Measurements from ENCODE around the gene TMEM247.

The TMEM247 gene

DNA sequence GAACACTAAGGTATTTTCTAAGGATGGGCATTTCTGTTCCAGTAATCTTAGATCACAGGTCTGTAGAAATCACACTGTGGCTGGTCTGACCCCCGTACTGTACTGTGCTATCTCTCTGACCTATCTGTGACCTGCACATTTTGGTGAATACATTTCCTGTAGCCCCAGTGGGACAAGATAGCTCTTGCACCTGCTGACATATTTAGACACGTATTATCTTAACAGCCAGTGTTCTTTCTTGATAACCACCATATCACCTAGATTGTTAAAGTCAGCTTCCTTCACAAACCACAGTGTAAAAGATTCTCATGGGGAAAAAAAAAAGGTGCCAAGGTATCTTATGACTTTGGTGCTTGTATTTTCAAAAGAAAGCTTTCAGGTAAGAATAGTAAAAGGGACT lies 39.8 kb upstream of the TMEM247 start:
- Histone ChIP-seq H2AFZ (ENCODE audit: low read depth, low read length) (no peak overlapping the region), H3K9ac (ENCODE audit: low read depth, low read length) (no peak overlapping the region), H3K27me3 (ENCODE audit: insufficient read depth, low read length, poor library complexity) (no peaks in the 10 kb centered on the region), H3K4me1 (ENCODE audit: insufficient read depth, low read length) (peaks cover 25% of the 10 kb centered on the region), H3K9me3 (ENCODE audit: insufficient read depth, low read length, severe bottlenecking) (no peaks in the 10 kb centered on the region), H3K4me2 (ENCODE audit: insufficient read depth, low read length) (no peak overlapping the region; the same call in 1 of the 2 replicates), H3K36me3 (ENCODE audit: insufficient read depth, low read length) (no peaks in the 10 kb centered on the region), H3K79me2 (ENCODE audit: insufficient read depth, low read length) (no peaks in the 10 kb centered on the region), H4K20me1 (ENCODE audit: insufficient read depth, low read length) (no peaks in the 10 kb centered on the region), H3K27ac (ENCODE audit: low read length) (no peak overlapping the region), H3K4me3 (ENCODE audit: low read depth in 1 of 2, low read length in 2 of 2) (no peak overlapping the region)
- ATAC-seq (ENCODE audit: insufficient read depth, low read depth) (peak; percentile 92), DNase-seq (peak; percentile 49)
- TF ChIP-seq EZH2 (IDR thresholded peaks at IDR 0.05; ENCODE audit: borderline replicate concordance, low read depth, low read length, severe bottlenecking) (no peak), CTCF (IDR thresholded peaks at IDR 0.05; ENCODE audit: borderline replicate concordance, extremely low read depth, low read length, poor library complexity, severe bottlenecking) (no peak)

DNA sequence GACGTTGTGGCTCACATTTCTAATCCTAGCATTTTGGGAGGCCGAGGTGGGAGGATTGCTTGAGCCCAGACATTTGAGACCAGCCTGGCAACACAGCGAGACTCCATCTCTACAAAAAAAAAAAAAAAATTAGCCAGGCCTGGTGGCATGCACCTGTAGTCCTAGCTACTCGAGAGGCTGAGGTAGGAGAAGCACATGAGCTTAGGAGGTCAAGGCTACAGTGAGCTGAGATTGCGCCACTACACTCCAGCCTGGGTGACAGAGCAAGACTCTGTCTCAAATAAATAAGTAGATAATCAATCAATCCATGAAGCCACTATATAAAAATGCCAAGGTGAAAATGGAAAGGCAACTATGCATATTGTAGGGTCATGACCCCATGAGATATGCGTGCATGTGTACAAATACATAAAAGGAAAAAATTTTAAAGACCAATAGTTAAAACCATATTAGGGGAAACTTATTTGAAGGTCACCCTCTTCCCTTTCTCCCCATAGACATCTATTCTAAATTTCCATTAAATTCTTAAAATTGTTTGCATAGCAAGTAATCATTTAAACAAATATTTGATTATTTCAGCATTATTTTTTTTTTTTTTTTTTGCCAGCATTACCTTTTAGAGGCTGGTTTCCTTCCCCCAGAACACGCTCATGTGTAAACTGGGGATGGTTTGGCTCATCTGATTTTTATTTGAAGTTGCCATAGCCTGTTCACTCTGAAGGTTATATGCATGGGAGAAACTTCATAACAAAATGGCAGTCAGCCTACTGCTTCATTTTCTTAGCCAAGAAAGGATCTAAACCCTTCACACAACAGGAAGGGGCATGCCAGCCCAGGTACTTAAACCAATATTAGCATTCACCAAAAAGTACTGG lies 37.3 kb upstream of the TMEM247 start:
- Histone ChIP-seq H3K4me1 (ENCODE audit: insufficient read depth, low read length) (peaks cover 25% of the 10 kb centered on the region), H3K9me3 (ENCODE audit: insufficient read depth, low read length, severe bottlenecking) (peaks cover 3% of the 10 kb centered on the region), H3K36me3 (ENCODE audit: insufficient read depth, low read length) (no peaks in the 10 kb centered on the region), H3K9ac (ENCODE audit: low read depth, low read length) (no peak overlapping the region), H3K79me2 (ENCODE audit: insufficient read depth, low read length) (no peaks in the 10 kb centered on the region), H2AFZ (ENCODE audit: low read depth, low read length) (no peak overlapping the region), H3K27me3 (ENCODE audit: insufficient read depth, low read length, poor library complexity) (no peaks in the 10 kb centered on the region), H4K20me1 (ENCODE audit: insufficient read depth, low read length) (no peaks in the 10 kb centered on the region), H3K4me3 (ENCODE audit: low read depth in 1 of 2, low read length in 2 of 2) (no peak overlapping the region), H3K27ac (ENCODE audit: low read length) (no peak overlapping the region), H3K4me2 (ENCODE audit: insufficient read depth, low read length) (no peak overlapping the region)
- no peak for ATAC-seq (ENCODE audit: insufficient read depth, low read depth)
- DNase-seq = no peak
- TF ChIP-seq EZH2 (IDR thresholded peaks at IDR 0.05; ENCODE audit: borderline replicate concordance, low read depth, low read length, severe bottlenecking) = no peak
- TF ChIP-seq CTCF (IDR thresholded peaks at IDR 0.05; ENCODE audit: borderline replicate concordance, extremely low read depth, low read length, poor library complexity, severe bottlenecking) = no peak

DNA sequence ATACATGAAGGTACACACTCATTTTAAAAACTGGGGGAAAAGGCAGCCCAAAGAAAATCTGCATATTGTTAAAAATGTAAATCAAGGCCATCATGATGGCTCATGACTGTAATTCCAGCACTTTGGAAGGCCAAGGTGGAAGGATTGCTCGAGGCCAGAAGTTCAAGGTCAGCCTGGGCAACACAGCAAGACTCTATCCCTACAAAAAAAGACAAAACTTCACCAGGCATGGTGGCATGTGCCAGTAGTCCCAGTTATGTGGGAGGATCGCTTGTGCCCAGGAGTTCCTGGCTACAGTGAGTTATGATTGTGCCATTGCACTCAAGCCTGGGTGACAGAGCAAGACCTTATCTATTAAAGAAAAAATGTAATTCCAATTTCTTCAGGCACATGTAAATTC lies 34.6 kb upstream of the TMEM247 start:
- H3K4me1 ChIP-seq (ENCODE audit: insufficient read depth, low read length) = peaks cover 10% of the 10 kb centered on the region
- H3K4me2 ChIP-seq (ENCODE audit: insufficient read depth, low read length) = no peak overlapping the region
- no peak overlapping the region for H2AFZ ChIP-seq (ENCODE audit: low read depth, low read length)
- no peak overlapping the region for H3K9ac ChIP-seq (ENCODE audit: low read depth, low read length)
- H3K27ac ChIP-seq (ENCODE audit: low read length) = no peak overlapping the region
- H3K79me2 ChIP-seq (ENCODE audit: insufficient read depth, low read length) = no peaks in the 10 kb centered on the region
- no peak for DNase-seq
- peaks cover 3% of the 10 kb centered on the region for H3K9me3 ChIP-seq (ENCODE audit: insufficient read depth, low read length, severe bottlenecking)
- H3K36me3 ChIP-seq (ENCODE audit: insufficient read depth, low read length) = no peaks in the 10 kb centered on the region
- no peaks in the 10 kb centered on the region for H4K20me1 ChIP-seq (ENCODE audit: insufficient read depth, low read length)
- H3K27me3 ChIP-seq (ENCODE audit: insufficient read depth, low read length, poor library complexity) = no peaks in the 10 kb centered on the region
- TF ChIP-seq EZH2 (IDR thresholded peaks at IDR 0.05; ENCODE audit: borderline replicate concordance, low read depth, low read length, severe bottlenecking) (no peak), CTCF (IDR thresholded peaks at IDR 0.05; ENCODE audit: borderline replicate concordance, extremely low read depth, low read length, poor library complexity, severe bottlenecking) (no peak)
- H3K4me3 ChIP-seq (ENCODE audit: low read depth in 1 of 2, low read length in 2 of 2) = no peak overlapping the region
- no peak for ATAC-seq (ENCODE audit: insufficient read depth, low read depth)
